ENCODE measurements around the gene GATA5.

The GATA5 gene

DNA sequence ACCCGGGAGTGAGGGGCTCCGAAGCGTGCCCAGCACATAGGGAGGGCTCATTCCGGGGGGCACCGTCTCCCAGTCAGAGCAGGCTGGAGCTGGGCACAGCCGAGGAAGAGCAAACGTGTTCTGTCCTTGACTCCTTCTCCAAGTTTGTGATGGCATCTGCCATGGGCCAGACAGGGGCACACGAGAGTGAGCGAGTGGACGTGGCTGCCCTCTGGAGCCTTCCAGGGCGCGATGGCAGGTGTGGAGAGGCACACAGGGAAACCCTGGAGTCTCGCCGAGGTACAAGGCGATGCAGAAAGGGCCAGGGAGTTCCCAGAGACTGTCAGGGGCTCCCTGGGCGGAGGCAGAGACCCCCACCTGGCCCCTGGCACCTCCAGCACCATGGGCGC lies 9.9 kb upstream of the GATA5 start:
- no peak for DNase-seq

DNA sequence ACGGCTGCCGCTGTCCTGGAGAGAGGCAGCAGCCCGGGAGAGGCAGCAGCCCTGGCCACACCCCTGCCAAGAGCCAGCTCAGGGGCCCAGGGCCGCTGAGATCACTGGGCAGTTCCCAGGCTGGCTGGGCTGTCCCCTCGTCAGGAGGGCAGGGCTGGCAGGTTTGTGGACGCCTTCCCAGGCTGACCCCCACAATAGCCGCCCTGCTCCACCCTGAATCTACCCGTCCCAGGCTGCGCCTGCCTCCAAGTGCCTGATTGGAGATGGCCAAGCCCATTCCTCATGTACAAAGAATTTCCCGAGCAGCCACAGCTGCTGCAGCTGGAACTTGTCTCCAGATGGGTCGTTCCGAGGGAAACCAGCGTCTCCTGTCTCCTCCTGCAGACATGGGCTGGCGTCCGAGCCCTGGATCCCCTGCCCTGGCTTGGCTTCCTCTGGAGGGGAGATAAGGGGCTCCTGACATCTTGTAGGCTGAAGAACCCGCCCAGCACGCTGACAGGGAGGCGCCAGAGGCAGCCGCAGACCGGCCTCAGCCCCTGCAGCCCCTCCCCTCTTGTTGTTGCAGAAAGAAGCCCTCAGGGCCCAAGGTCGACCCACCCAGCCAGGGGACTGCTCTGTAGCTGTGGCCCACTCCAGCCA lies 9.4 kb upstream of the GATA5 start:
- DNase-seq, result no peak

DNA sequence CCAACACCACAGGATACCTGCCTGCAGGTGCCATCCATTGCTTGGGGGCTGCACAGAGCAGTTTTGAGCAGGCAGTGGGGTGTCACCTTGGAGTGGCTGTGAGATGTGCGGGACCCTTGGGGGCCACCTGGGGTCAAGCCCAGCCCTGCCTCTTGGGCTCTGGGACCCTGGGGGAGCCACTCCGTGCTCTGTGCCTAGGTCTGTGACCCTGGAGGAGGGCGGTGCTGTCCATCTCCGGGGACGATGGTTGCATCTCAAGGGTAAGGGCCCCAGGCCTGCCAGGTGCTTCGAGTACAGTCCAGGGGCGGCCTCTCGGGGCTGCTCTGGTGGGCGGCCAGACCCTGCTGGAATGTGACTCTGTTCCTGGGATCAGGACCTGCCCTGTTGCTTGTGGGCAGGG lies 8.7 kb upstream of the GATA5 start:
- no peak for DNase-seq

GRCh38 chr20:62483613-62484458 lies 8.0 kb upstream of the GATA5 start:
- no peak for DNase-seq

GRCh38 chr20:62482974-62483373 lies 7.2 kb upstream of the GATA5 start:
- DNase-seq, result no peak

DNA sequence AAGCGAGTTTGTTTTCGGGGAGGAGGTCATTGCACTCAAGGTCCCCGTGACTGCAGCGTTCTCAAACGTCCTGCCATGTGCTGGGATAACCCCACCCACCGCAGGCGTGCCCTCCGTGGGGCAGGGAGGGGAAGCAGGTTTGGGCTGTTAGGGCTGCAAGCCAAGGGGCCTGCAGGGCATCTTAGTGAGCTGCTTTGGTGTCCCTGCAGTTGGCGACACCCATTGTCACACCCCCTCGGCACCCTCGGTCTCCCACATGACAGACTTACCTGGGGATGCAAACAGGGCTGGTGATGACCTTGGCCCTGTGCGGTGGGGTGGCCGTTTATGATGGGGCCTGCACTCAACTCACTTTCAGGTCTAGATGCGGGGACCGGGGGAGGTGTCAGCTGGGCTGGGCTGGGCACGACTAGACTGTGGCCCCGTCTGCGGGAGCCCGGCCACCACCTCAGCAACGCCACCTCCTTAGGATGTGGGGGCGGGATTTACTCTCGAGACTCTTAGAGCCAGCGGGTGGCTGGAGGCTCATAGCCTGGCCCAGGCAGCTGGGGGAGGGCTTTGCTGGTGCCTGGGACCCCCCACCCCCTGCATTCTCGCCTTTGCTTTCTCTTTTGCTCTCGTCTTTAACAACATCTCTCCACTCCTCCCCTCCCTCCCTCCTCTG lies 6.5 kb upstream of the GATA5 start:
- no peak for DNase-seq

GRCh38 chr20:62481425-62482145 lies 5.8 kb upstream of the GATA5 start:
- no peak for DNase-seq

DNA sequence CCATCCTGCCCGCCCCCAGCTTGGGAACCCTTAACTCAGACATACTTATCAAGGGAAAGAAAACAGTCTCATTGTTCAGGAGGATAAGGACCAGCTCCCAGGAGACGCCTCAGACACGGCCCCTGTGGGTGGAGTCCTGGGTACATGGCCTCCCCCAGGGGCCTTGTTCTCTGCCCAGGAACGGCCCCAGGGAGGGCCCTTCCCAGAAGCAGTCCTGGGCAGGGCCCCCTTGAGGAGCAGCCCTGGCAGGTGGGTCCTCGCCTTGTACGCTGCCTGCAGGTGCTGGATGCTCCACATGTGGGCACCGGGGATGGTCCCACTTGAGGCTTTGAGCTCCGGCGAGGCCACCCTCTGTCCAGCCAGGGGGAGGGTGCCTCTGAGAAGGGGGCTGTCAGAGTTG lies 4.5 kb upstream of the GATA5 start:
- no peak for DNase-seq

DNA sequence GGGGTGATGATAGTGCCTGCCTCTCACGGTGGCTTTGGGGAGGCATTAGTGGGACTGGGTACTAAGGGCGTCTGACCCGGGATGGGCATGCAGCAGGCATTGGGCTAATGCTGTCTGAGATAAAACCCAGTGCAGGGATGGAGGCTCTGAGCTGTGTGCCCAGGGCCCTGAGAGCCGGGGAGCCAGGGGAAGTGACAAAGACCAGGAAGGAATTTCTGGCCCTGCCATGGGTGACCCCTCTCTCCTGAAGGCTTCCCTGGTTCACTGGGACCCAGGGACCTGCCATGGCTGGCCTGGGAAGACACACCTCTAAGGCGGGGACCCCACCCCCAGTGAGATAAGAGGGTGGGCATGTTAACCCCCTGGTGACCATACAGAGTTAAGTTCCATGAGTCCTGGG lies 3.9 kb upstream of the GATA5 start:
- no peak for DNase-seq

GRCh38 chr20:62479156-62479555 lies 3.4 kb upstream of the GATA5 start:
- no peak for DNase-seq

DNA sequence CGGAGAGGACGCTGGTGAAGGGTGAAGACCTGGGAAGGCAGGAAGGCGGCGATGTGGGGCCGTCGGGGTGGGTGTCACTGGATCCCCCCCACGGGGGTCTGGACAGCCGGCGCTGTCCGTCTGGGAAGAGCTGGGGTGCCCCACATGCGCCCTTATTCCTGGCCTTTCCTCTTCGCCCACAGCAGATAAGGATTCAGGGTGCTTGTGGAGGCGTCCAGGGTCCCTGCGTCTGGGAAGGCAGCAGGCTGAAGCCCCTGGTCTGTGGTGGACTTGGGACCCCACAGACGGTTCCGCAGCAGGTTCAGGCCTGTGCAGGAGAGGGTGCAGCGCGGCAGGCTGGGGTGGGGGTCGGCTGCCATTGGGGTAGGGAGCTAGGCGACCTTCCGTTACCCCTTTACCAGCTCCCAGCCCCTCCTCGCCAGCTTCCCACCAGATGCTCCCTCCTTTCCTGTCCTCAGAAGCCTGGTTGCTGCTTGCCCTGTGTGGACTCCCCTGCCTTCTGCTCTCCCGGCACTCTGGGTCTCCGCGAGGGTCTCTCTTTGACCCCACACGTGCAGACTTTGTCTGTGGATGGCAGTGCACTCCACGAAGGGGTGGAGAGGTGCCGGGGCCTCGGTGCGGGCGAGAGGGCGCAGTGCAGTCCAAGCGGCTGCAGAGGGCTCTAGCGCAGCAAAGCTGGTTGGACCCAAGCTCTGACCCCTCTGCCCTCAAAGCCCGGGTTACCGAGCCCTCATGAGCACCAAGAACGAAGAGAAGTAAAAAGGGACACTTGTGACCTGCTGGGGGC lies 2.1 kb upstream of the GATA5 start:
- DNase-seq, result no peak

- no peak for DNase-seq
Measured at GRCh38 chr20:62476056-62476838, 452 bp upstream of the GATA5 start.

DNA sequence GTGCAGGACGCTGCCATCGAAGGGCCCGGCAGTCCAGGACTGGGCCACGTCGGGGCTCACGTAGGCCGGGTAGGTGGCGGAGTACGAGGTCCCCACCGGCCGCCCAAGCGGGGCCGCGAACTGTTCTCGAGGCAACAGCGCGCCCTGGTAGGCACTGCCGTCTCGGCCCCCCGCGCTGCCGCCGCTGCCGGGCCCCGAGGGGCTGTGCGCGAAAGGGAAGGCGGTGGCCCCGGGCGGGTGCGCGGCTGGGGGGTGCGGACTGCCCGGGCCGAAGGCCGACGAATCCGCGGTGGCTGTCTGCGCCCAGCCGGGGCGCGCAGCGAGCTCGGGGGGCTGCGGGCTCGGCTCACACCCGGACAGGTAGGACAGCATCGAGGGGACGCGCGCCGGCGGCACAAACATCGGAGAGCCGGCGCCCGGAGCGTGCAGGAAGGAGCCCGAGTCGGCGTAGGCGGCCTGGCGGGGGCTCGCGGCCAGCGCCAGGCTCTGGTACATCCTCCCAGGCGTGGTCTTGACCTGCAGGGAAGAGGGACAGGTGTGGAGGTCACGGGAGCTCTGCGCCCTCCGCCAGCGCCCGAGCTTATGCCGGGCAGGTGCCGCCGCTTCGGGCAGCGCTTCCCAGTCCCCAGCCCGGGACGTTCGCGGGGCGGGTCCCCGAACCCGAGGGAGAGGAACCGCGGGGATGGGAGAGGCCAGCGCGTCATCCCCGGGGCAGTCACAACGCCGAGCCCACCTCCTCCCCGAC lies 596 bp downstream of the GATA5 start:
- no peak for DNase-seq

DNA sequence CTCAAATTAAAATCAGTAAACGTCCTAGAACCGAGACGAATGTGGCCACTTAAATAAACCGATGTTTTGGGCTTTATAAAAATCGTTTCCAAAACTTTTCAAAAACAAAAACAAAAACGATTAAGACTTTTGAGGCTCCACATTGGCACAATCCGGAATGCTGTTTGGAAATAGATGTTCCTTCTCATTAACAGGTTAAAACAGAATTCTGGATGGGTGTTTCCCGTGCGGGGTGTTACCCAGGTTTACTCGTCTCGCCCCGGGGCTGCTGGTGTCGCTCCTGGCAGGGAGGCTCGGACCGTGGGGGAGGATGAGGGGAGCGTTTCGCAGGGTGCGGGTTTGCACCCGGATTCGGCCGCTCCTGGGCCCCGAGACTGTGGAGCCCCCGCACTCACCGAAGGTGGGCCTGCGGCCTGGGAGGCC lies 1.2 kb downstream of the GATA5 start:
- no peak for DNase-seq

DNA sequence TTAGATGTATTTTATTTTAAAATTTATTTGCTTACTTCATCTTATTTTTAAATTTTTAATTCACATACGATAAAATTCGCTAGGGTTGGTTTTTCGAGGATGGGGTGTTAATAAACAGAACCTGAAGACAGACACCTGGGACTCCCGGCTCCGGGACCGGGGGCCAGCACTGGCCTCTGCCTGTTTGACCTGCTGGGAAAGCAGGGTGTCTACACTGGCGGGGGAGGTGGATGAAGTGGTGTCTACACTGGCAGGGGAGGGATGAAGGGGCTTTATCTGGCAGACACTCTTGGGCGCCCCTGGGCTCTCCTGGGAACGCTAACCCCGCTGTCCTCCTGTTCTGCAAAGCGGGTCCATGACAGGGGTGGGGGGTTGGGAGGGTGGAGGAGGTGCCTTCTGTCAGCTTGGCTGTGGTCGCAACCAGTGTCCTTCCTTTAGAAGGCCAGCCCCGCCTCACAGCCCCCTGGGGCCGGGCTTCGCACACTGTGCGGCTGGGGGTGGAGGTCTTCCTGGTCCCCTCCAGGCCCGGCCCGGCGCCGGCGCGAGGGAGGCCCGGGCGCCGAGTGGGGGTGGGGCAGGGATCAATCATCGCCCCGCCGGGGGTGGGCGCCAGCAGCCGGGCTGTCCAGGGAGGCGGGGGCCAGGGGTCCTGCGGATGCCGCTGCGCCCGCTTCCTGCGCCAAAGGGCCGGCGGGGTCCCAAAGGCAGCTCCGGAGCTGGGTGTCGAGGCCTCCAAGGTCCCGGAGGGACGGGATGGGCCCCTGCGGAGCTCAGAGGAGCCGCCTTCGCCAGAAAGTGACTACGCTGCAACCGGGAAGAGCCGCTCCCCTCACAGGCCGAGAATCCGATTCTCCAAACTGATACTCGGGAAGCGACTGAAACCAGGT lies 1.8 kb downstream of the GATA5 start:
- no peak for DNase-seq

DNA sequence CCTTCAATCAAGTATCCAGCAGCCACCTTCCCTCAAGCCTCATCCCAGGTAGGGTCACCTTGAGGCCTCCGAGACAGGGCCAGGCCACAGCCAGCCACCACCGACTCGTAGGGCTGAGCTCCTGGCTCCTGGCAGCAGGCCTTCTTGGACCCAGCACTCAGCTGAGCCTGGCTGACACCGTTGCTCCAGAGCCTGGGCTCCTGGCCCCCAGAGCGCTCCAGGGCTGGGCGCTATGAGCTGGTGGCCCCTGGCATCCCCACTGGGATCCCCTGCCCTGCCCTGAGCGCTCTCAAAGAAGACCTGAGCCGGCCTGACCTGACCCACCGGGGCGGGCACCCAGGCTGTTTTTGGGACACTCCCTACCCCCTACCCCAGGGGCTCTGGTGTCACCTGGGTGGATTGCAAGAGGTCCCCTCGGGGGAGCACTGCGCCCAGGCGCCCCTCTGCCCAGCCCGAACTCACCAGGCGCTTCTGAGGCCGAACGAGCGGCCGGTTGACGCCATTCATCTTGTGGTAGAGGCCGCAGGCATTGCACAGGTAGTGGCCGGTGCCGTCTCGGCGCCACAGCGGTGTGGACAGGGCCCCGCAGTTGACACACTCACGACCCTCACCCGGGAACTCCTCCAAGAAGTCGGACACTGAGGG lies 2.7 kb downstream of the GATA5 start:
- no peak for DNase-seq

DNA sequence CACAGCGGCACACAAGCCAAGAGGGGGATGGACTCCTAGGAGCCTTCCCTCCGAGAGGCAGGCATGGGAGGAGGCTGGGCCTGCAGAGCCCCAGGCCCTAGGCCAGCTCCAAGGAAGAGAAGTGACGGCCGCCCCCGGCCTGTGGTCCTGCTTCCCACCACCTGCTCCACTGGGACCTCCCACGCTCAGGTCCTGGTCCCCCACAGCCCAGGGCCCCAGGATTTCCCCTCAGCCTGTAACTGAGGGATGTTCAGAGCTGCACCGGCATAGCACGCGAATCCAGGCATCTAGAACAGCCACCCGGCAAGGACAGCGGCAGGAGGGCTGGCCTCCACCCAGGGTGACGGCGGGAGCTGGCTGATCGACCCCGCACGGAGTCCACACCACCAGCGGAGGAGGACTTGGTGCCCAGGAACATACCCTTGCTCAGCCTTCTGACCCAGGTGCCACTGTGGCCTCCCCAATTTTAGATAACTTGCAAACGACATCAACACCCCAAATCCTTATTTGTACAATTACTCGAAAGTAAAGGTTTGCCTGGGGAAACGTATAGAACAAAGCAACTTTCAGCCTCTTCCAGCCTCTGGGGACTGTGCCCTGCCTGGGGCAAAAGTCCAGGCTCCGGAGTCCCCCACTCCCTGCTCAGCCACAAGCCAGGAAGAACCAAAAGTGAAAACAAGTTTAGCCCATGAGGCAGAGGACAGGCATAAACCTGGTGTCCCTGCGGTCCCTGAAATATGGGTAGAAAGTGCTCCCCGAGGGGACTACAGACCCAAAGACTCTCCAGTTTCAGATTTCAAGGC lies 3.5 kb downstream of the GATA5 start:
- no peak for DNase-seq

- no peak for DNase-seq
Measured at GRCh38 chr20:62470459-62470858, 5.3 kb downstream of the GATA5 start.

GRCh38 chr20:62470001-62470400 lies 5.8 kb downstream of the GATA5 start:
- DNase-seq, result no peak

Data from activated T-cell treated with anti-CD3 and anti-CD28 coated beads for 4 hours (primary cell).